ENCODE measurements around the gene CALY. TPM values are rescaled to one million over a fixed set of nuclear protein-coding genes. Genes with fewer than 3 reads are reported as not detected.
"Not testable (repeated sequence)": the region's sequence is repeated elsewhere in the genome, so short reads cannot be mapped to it uniquely, and the experiment has no call there.

Gene CALY
- total RNA-seq, 1 donor from 2014 or later = not detected

DNA sequence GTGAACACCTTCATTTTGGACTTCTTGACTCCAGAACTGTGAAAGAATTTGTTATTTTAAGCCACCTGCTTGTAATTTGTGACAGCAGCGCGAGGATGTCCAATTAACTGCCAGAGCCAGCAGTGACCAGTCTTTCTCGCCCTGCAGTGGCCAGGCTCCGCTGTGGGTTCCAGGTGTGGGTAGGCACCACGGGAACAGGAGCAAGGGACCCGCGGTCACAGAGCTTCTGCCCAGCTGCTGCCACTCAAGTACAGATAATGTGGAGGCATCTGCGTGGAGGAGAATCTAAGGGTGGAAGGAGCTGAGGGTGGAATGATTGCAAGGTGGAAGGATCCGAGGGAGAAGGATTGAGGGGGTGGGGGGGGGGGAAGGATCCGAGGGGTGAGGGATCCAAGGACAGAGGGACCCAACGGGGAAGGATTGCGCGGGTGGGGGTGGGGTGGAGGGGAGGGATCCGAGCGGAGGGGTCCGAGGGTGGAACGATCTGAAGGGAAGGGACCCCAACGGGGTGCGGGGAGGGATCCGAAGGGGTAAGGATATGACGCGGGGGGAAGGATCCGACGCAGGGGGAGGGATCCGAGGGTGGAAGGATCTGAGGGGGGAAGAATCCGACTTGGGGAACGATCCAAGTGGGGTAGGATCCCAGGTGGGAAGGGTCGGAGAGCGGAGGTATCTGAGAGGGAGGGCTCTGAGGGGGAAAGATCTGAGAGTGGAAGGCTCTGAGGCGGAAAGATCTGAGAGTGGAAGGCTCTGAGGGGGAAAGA, 3.6 kb downstream of the CALY start:
- no peak for DNase-seq (ENCODE audit: low spot score)

GRCh38 chr10:133329491-133330202, 7.0 kb downstream of the CALY start:
- DNase-seq (ENCODE audit: low spot score) = no peak

DNA sequence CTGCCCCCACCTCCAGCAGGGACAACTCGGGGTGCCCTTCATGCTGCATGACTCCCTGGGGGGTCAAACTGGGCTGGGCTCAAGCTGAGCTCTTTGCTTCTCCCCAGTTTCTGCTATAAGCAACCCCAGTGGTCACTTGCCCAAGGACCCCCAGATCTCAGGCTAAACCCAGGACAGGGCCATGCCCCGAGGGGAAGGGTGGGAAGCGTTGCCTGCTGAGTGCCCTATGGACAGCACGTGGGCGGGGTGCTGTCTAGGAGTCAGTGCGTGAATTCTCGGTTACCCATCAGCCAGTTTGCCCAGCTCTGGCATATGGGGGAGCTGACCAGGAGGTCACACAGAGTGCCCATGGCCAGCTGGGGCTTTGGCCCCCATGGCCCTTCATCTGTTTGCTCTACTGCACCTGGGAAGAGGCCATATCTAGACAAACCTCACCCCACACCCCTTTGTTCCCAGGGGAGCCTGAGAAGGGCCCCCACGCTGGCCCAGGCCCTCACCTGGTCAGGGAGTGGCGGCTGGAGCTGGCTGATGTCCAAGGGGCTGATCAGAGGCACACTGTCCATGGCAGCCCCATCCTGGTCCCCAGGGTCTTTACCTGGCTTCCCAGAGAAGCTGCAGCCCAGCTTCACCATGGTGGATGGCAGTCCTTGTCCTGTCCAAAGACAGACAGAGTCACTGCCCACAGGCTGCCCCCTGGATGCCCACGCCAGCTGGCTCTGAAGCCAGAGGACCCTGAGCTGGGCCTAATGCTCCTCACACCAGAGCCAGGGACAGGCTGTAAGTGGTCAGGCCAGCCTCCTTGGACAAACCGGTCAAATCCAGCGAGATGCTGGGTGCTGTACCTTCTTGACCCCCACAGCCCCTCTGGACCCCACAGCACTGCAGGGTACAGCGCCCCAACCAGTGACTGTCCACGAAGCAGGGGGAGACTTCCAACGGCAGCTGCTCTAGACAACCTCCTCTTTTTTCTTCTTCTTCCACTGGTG, 8.0 kb downstream of the CALY start:
- DNase-seq (ENCODE audit: low spot score) = peak; percentile 83

DNA sequence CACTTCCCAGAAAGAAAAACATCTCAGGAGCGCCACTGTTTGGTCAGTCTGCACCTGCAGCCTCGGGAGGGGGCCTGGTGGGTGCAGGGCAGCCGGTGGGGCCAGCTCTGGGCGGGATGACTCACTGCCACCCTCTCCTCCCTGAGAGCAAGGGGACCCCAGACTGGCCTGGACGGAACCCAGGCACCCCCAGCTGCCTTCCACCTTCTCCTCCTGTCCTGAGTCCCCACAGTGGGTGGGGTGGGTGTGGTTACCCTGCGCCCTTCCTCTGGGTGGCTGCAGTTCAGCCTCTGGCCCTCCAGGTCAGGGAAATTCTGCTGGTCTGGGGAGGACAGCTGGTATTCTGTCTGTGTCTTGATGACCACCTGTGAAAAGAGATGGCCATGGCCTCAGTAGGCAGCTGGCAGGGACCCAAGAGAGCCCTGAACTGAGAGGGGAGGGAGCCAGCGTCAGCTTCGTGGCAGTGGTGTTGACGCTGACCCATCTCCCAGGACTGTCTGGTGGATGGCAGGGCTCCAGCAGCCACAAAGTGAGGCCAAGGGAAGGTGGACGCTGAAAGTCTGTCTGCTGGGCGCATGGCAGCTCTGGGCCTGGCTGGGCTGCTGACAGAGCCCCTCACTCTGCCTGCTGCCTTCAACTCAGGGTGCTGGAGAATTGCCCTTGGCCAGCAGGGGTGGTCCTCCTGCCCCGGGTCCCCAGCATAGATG, 8.9 kb downstream of the CALY start:
- DNase-seq (ENCODE audit: low spot score) = no peak

GRCh38 chr10:133326745-133327650, 9.7 kb downstream of the CALY start:
- no peak for DNase-seq (ENCODE audit: low spot score)

DNA sequence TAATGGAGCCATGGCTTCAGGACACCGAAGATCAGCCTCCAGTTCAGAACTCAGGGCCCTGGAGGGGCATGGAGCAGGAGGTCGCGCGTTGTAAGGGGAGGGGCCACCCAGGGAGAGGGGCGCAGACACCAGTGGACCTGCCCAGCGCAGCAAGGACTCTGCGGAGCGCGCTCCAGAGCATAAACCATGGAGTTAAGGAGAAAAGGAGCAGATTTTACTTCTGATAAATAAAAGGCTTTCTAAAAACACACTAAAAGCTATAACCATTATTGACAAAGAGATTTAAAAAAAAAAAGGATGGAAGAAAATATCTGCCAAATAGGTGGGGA, 10.5 kb downstream of the CALY start:
- no peak for DNase-seq (ENCODE audit: low spot score)

DNA sequence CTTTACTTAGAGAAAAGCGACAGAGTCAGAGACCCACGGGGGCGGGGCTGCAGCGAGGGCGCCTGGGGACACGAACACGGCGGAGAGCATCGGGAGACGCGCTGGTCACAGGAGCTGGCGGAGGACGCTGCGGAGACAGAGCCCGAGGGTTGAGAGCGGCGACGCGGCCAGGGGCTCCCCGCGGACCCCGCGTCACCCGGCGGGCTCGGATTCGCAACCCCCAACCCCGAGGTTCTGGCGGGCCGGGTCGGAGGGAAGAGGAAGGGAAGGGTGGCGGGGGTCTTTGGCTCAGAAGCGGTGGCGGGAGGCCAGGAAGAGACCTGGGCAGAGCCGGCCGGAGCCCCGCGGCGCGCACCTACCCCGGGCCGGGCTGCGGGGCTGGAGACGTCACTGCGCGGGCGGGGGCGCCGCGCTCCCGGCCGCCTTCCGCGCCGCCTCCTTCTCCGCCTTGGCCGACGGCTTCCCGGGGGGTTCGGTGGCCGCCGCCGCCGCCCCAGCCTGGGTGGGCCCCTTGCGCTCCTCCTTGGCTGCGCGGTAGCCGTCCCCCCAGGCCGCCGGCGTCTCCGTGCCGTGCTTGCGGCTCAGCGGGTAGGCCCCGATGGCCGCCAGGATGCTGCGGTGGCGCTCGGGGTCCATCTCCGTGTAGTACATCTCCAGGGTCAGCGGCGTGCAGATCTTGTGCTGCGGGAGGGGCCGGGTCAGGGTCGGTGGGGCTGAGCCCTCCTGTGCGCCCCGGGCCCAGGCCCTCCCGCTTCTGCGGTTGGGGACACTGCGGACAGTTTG, 11.1 kb downstream of the CALY start:
- no peak for DNase-seq (ENCODE audit: low spot score)

GRCh38 chr10:133324857-133325260, 11.8 kb downstream of the CALY start:
- DNase-seq (ENCODE audit: low spot score) = peak; percentile 85

DNA sequence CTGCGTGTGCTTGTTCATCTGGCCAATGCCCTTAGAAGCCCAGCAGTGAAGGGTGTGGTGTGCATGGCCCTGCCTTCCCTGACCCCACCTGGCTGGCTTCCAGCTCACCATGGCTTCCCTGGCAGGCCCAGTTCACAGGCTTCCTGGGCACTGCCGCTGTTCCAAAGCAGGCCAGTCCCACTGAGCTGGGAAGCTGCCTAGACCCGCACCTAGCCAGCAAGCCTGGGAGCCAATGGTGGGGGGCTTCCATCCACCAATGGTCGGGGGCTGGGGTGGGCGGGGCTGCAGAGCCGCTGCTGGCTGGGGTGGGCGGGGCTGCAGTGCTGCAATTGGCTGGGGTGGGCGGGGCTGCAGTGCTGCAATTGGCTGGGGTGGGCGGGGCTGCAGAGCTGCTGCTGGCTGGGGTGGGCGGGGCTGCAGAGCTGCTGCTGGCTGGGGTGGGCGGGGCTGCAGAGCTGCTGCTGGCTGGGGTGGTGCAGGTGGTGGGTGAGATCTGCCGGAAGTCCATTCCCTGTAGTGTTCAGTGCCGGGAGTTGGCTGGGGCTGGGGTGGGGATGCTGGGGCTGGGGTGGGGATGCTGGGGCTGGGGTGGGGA, 12.4 kb downstream of the CALY start:
- DNase-seq (ENCODE audit: low spot score) = peak; percentile 89

GRCh38 chr10:133322064-133322709, 14.5 kb downstream of the CALY start:
- not testable (repeated sequence) for DNase-seq (ENCODE audit: low spot score)

DNA sequence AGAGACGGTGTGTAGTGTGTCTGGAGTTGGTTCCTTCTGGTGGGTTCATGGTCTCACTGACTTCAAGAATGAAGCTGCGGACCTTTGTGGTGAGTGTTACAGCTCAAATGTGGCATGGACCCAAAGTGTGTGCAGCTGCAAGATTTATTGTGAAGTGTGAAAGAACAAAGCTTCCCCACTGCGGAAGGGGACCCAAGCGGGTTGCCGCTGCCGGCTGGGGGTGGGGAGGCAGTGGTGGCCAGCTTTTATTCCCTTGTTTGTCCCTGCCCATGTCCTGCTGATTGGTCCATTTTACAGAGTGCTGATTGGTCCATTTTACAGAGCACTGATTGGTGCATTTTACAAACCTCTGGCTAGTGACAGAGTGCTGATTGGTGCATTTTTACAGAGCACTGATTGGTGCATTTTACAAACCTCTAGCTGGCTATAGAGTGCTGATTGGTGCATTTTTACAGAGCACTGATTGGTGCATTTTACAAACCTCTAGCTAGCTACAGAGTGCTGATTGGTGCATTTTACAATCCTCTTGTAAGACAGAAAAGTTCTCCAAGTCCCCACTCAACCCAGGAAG, 15.8 kb downstream of the CALY start:
- DNase-seq (ENCODE audit: low spot score) = not testable (repeated sequence)

GRCh38 chr10:133318494-133319127, 18.1 kb downstream of the CALY start:
- DNase-seq (ENCODE audit: low spot score) = no peak

DNA sequence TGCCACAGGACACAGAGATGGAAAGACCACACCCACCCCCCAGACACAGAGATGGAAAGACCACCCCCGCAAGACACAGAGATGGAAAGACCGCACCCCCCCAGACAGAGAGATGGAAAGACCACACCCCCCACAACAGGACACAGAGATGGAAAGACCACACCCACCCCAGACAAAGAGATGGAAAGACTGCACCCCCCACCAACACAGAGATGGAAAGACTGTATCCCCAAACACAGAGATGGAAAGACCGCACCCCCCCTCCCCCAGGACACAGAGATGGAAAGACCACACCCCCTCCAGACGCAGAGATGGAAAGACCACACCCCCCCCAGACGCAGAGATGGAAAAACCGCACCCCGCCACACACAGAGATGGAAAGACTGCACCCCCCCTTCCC, 20.0 kb downstream of the CALY start:
- no peak for DNase-seq (ENCODE audit: low spot score)

GRCh38 chr10:133316266-133316665, 20.4 kb downstream of the CALY start:
- no peak for DNase-seq (ENCODE audit: low spot score)

GRCh38 chr10:133315847-133316246, 20.8 kb downstream of the CALY start:
- no peak for DNase-seq (ENCODE audit: low spot score)

DNA sequence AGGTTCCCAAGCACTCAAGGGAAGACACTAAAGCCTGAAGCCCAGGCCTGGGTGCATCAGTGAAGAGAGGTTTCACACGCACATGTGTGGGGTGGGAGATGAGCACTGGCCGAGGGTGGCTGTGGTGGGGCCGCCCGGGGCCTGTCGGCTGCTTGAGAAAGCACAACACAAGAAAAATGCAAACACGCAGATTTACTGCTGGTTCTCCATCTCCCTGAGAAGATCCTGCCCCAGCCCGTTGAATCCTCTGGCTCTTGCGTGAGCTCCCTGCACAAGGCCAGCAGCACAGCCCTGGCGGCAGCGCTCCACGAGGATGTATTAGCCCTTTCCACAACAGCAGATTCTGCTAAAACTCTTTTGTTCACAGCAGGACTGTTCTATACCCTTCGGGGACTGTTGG, 21.8 kb downstream of the CALY start:
- DNase-seq (ENCODE audit: low spot score) = no peak

- DNase-seq (ENCODE audit: low spot score) = no peak
Measured at GRCh38 chr10:133313192-133313591, 23.5 kb downstream of the CALY start.

Data from mesenteric fat pad (tissue), 1 donor.